Fibroblast of lung (primary cell): ENCODE results near the gene ZDHHC13. TPM values are rescaled to one million over a fixed set of nuclear protein-coding genes. Genes with fewer than 3 reads are reported as not detected.
A peak's percentile ranks its signal among the peaks of the same experiment; 100 is the strongest.

ENCODE experiments used
- DNase-seq, 2 donors: peaks; one replicate each; pipeline versions ENCODE4 v3.0.0 to v3.0.0-alpha.2; 2010; ENCODE audit warnings: low read depth in 2 of 2
- H2AFZ ChIP-seq: 2 replicates; pipeline ENCODE4 v1.5.1; 2012; ENCODE audit warnings: low read length, control low read depth, inconsistent platforms
- H3K27ac ChIP-seq: 2 replicates; pipeline ENCODE4 v1.5.1; 2011; ENCODE audit warnings: low read length, control low read depth; ENCODE audit not compliant: insufficient read depth
- H3K27me3 ChIP-seq: 2 replicates; pipeline ENCODE4 v1.5.1; 2011; ENCODE audit warnings: mild to moderate bottlenecking, low read length; ENCODE audit not compliant: control insufficient read depth, insufficient read depth
- H3K36me3 ChIP-seq: 2 replicates; pipeline ENCODE4 v1.5.1; 2011; ENCODE audit warnings: low read length; ENCODE audit not compliant: control insufficient read depth, insufficient read depth
- H3K4me1 ChIP-seq: 2 replicates; pipeline ENCODE4 v1.5.1; 2011; ENCODE audit warnings: low read length; ENCODE audit not compliant: control insufficient read depth, insufficient read depth; ENCODE audit errors: extremely low read depth
- H3K4me2 ChIP-seq: 2 replicates; pipeline ENCODE4 v1.5.1; 2011; ENCODE audit warnings: low read length, control low read depth; ENCODE audit not compliant: insufficient read depth; ENCODE audit errors: extremely low read depth
- H3K4me3 ChIP-seq, 4 experiments: fragments of 200-600 bp in 1 of 4; sonication (generic) in 1 of 4; replicated peaks in 1 of 4; 2 replicates each; pipeline ENCODE4 v1.5.1; 2011 to 2016; ENCODE audit warnings: low read length in 4 of 4, low read depth in 3 of 4, mild to moderate bottlenecking in 3 of 4, control low read depth in 2 of 4, inconsistent platforms in 1 of 4, mixed read lengths in 1 of 4; ENCODE audit not compliant: insufficient read depth in 1 of 4; ENCODE audit errors: control extremely low read depth in 1 of 4
- H3K79me2 ChIP-seq: 2 replicates; pipeline ENCODE4 v1.5.1; 2012; ENCODE audit warnings: mild to moderate bottlenecking, low read length, inconsistent platforms; ENCODE audit not compliant: control insufficient read depth, insufficient read depth
- H3K9ac ChIP-seq: 2 replicates; pipeline ENCODE4 v1.5.1; 2011; ENCODE audit warnings: mild to moderate bottlenecking, low read length, control low read depth; ENCODE audit not compliant: insufficient read depth
- H3K9me3 ChIP-seq: 2 replicates; pipeline ENCODE4 v1.5.1; 2012; ENCODE audit warnings: low read depth, low read length; ENCODE audit not compliant: control insufficient read depth, insufficient read depth
- H4K20me1 ChIP-seq: 2 replicates; pipeline ENCODE4 v1.5.1; 2011; ENCODE audit warnings: low read length; ENCODE audit not compliant: control insufficient read depth, insufficient read depth; ENCODE audit errors: extremely low read depth
- EZH2 ChIP-seq: IDR thresholded peaks from 2 replicates; pipeline ENCODE4 v1.5.1; 2012; ENCODE audit warnings: low read length, control low read depth, mild to moderate bottlenecking; ENCODE audit errors: missing control alignments
- polyA plus RNA-seq, 2 donors: library from polyadenylated mRNA; depleted of rRNA in 1 of 2; stranded (reverse) in 1 of 2; unstranded in 1 of 2; fragments of >200 nt; gene quantifications; 2 replicates each; pipeline ENCODE4 v1.2.1, GENCODE V29; 2011 to 2012; ENCODE audit warnings: missing spikeins in 1 of 2
- total RNA-seq: library from RNA; depleted of rRNA; stranded (reverse); fragments of >200 nt; gene quantifications from 2 replicates; pipeline ENCODE4 v1.2.1, GENCODE V29; 2014
- TF ChIP-seq, protein P1 (sequence below), 2 donors: IDR thresholded peaks in 1 of 2; conservative IDR thresholded peaks in 1 of 2; 1 replicate in 1 of 2; 2 replicates in 1 of 2; pipeline ENCODE4 v1.5.1; 2011 to 2012; ENCODE audit warnings: low read length in 2 of 2, control low read depth in 1 of 2, inconsistent platforms in 1 of 2, low read depth in 1 of 2, mild to moderate bottlenecking in 1 of 2

The ZDHHC13 gene
- total and polyA plus RNA-seq, 2 donors (not counting 1 experiment from before 2014, with no cell fraction given), result 11.1 to 16.1 TPM

DNA sequence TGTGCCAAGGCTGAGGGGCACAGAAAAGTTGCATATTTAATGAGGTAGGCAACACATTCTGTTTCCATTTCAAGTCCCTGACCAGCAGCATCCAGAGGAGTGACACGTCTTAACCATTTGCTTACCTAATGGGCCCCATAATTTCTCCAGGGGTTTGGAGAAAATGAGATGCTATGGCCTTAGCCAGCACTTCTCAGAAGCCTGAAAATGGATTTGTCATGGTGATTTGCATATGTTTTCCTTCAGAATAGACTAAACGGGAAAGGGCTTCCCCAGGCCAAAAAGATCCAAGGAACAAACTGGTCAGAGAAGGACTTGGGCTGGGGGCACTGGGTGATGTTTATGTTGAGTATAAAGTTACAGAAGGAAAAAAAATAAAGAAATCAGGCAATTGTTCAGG lies 68.1 kb downstream of the ZDHHC13 start:
- no peaks in the 10 kb centered on the region for H3K36me3 ChIP-seq
- H3K4me1 ChIP-seq, result no peaks in the 10 kb centered on the region
- TF ChIP-seq EZH2, result no peak
- TF ChIP-seq, protein P1, sequence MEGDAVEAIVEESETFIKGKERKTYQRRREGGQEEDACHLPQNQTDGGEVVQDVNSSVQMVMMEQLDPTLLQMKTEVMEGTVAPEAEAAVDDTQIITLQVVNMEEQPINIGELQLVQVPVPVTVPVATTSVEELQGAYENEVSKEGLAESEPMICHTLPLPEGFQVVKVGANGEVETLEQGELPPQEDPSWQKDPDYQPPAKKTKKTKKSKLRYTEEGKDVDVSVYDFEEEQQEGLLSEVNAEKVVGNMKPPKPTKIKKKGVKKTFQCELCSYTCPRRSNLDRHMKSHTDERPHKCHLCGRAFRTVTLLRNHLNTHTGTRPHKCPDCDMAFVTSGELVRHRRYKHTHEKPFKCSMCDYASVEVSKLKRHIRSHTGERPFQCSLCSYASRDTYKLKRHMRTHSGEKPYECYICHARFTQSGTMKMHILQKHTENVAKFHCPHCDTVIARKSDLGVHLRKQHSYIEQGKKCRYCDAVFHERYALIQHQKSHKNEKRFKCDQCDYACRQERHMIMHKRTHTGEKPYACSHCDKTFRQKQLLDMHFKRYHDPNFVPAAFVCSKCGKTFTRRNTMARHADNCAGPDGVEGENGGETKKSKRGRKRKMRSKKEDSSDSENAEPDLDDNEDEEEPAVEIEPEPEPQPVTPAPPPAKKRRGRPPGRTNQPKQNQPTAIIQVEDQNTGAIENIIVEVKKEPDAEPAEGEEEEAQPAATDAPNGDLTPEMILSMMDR (conservative IDR thresholded peaks at IDR 0.05 in 1 of 2, IDR thresholded peaks at IDR 0.05 in 1 of 2; ENCODE audit: low read depth in 1 of 2, low read length in 2 of 2), result no peak
- no peaks in the 10 kb centered on the region for H3K27me3 ChIP-seq
- H3K79me2 ChIP-seq, result no peaks in the 10 kb centered on the region
- no peak overlapping the region for H3K4me3 ChIP-seq
- no peak overlapping the region for H3K4me2 ChIP-seq
- H3K9ac ChIP-seq, result no peak overlapping the region
- no peak overlapping the region for H3K27ac ChIP-seq
- no peaks in the 10 kb centered on the region for H4K20me1 ChIP-seq
- DNase-seq, result no peak
- no peak overlapping the region for H2AFZ ChIP-seq
- H3K9me3 ChIP-seq, result no peaks in the 10 kb centered on the region

DNA sequence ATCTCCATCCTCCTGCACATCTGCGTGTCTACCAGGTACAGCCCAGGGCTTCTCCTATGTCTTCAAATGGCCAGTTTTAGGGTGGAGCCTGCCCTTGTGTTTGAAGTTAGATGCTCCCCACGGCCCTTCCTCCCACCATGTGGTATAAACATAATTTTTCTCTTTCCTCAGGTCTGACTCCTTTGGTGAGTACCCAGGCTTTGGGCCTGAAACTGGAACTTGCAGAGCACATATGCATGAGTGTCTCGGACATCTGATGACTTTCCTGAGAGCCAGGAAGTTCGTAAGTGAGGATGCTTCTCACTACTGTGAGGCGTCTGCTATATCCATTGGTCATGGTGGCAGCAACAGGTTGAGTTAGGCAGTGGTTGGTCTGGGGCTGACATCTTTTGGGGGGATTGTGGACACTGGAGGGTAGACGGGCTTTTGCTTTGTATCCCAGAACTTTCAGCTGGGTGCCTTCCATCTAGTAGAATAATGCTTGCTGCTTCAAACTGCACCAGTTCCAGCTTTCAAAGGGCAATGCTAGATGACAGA lies 68.6 kb downstream of the ZDHHC13 start:
- no peak for TF ChIP-seq EZH2
- TF ChIP-seq, protein P1 (conservative IDR thresholded peaks at IDR 0.05 in 1 of 2, IDR thresholded peaks at IDR 0.05 in 1 of 2; ENCODE audit: low read depth in 1 of 2, low read length in 2 of 2), result no peak
- no peak overlapping the region for H3K9ac ChIP-seq
- H2AFZ ChIP-seq, result no peak overlapping the region
- no peaks in the 10 kb centered on the region for H3K27me3 ChIP-seq
- no peak overlapping the region for H3K4me3 ChIP-seq
- H3K9me3 ChIP-seq, result no peaks in the 10 kb centered on the region
- no peak overlapping the region for H3K4me2 ChIP-seq
- no peaks in the 10 kb centered on the region for H3K79me2 ChIP-seq
- no peak for DNase-seq
- no peak overlapping the region for H3K27ac ChIP-seq
- no peaks in the 10 kb centered on the region for H3K36me3 ChIP-seq
- no peaks in the 10 kb centered on the region for H3K4me1 ChIP-seq
- no peaks in the 10 kb centered on the region for H4K20me1 ChIP-seq

DNA sequence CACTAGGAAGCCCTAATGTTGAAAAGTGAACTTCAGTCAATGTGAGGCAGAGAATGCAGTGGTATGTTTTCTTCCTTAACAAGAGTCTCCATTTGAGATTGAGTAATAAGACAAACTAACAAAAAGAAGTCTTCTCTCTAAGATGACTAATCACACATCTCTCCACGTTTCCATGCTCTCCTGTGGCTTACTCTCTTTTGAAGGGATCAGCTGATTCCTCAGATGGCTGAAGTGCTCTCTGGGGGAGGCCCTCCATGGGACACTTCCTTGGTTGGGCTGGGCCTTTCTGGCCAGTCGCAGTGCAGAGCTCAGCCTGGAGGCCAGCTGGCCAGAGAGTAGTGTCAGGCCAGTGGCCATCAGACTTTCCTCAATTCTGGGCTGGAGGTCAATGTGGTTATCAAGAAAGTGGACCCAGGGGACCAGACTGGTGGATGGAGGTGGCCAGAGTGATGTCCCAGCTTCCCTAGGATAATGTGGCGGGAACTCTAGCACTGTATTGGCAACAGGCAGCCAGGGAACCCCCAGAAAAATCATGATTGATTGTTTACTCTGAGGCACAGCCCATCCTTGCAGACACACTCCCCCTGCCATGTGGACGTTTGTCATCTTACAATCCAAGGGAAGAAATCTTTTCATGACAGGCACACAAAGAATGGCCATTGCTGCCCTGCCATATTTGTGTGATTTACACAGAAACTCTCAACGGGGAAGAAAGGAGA lies 70.3 kb downstream of the ZDHHC13 start:
- Histone ChIP-seq H3K27ac (no peak overlapping the region), H3K4me1 (no peaks in the 10 kb centered on the region), H3K36me3 (no peaks in the 10 kb centered on the region), H3K4me2 (no peak overlapping the region), H3K27me3 (no peaks in the 10 kb centered on the region), H3K4me3 (no peak overlapping the region), H2AFZ (no peak overlapping the region), H3K9ac (no peak overlapping the region), H3K79me2 (no peaks in the 10 kb centered on the region), H4K20me1 (no peaks in the 10 kb centered on the region), H3K9me3 (no peaks in the 10 kb centered on the region)
- peak in 1 of 2 donors; percentile 41 for DNase-seq
- TF ChIP-seq, protein P1 (conservative IDR thresholded peaks at IDR 0.05 in 1 of 2, IDR thresholded peaks at IDR 0.05 in 1 of 2; ENCODE audit: low read depth in 1 of 2, low read length in 2 of 2), result no peak
- TF ChIP-seq EZH2, result no peak
